Activated CD8-positive, alpha-beta memory T cell treated with anti-CD3 and anti-CD28 coated beads, Interleukin-2, amount 50 U/mL, for 4 hours (primary cell): Measurements from ENCODE around the gene WDR88.
"Not testable (repeated sequence)": the region's sequence is repeated elsewhere in the genome, so short reads cannot be mapped to it uniquely, and the experiment has no call there.

Experiments used
- DNase-seq: peaks from one replicate; pipeline ENCODE4 v3.0.0-alpha.2; 2020

The WDR88 gene

DNA sequence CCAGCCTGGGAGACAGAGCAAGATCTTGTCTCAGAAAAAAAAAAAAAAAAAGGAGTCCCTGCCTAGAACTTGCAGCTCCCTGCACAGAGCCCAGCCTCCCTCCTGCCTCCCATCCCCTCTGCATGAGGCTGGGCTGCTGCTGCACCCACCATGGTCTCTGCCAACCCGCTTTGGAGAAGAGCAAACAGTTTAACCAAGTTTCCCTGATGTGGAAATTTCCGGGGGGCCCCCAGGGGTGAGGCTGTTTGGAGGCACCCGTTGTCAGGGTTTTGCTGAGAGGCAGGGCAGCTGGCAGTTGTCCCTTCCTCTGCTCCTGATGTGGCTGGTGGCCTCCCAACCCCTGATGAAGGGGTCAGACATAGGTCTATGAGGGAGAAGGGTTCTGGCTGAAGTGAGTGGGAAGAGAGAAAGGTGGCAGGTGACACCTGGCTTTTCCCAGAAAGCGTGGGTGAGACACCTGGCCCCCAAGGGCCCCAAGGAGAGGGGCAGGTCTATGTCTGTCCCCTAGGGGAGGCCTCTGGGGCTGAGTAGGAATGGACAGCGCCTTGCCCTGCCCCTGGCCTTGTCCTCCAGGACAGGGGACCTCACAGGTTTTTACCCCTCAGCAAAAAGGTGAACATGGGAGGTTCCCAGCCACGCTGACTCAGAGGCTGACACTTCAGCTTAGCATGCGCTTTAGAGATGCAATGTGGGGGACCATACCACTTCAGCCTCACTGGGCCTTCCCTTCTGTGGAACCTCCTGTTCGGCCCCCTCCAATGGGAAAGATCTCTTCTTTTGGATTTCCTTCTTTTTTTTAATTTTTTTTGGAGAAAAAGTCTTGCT, 67.7 kb downstream of the WDR88 start:
- no peak for DNase-seq

DNA sequence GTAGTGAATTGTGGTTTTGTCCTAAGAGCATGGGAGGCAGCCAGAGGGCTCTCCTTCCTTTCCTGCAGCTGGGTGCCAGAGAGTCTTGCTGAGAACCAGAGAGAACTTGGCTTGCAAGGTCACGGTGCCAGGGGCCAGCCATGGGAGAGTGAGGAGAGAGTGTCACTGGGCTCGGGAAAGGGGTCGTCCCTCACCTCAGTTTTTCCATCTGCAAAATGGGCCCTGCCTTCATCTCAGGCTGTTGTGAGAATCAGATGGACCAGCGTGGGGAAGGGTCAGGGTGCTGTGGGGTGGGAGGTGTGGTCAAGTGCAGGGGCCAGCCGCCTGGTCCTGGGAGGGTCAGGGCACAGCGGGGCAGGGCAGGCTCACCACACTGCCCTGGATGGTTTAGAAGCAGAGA, 69.6 kb downstream of the WDR88 start:
- no peak for DNase-seq

DNA sequence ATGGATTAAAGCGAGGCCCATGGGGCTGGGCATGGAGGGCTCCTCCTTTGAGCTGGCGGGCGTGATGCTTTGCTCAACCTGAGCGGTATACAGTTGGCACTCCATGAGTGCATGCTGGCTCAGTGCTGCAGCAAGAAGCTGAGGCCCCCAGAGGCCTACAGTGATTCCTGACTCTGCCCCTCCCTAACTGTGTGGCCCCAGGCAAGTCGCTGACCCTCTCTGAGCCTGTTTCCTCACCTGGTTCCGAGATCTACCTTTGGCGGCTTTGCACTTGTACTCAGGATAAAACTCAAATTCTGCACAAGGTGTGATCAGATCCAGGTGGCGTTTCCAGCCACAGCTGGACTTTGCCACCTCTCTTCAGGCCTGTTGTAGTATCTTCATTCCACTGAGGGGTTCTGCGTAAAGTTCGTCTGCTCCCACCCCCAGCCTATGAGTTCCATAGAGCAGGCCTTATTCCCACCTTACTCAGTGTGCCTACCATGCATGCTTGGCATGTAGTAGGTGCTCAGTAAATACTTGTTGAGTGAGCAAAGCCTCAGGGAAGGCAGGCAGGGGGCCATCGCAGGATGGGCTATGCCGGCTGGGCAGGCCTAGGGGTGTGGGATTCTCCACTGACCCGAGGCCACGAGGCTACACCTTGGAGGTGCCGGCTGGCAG, 70.1 kb downstream of the WDR88 start:
- DNase-seq, result no peak

DNA sequence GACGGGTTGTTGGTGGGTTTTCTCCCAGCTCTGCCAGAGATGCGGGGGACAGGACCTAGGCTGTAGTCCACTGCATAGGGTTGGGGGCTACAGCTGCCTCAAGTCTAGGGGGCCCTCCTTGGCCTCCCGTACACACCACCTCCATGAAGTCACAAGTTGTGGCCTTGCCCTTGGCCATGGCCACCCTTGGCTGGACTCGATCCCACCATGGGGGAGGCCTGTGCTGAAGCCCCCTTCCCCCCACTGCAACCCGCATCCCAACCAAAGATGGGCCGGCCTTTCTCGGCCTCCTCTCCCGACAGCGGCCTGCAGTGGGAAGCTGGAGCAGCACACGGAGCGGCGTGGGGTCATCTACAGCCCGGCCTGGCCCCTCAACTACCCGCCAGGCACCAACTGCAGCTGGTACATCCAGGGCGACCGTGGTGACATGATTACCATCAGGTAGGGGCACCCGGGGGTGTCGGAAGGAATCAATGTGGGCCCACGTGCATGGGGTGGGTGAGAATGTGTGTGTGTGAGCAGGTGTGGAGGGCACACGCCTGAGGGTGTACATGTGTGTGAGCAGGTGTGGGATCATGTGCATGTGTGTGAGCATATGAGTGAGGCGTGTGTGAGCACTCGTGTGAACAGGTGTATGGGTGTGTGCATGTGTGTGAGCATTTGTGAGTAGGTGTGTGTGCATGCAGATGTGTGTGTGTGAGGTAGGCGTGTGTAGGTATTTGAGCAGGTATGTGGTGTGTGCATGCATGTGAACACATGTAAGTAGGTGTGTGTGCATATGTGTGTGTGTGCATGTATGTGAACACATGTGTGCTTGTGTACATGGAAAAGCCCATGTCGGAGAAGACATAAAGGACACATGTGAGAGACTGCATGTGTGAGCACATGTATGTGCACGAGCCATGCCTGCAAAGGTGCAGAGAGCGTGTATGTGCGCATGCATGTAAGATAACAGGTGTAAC, 70.9 kb downstream of the WDR88 start:
- no peak for DNase-seq

DNA sequence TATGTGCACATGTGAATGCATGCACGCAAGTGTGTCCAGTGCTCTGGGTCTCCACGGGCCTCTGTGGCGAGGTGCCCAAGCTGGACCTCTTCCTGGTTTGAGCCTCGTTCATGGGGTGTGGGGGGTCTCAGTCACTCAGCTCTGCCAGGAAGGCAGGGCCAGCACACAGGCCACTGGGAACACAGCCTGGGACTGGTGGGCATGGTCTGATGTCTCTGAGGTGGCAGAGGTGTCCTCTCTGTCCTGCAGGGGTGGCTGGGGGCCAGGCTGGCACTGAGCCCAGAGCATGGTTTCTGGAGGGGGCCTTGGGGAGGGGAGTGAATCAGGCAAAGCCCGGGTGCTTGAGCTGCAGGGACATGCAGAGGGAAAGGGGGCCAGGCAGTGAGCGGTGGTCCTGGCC, 71.6 kb downstream of the WDR88 start:
- DNase-seq, result no peak

DNA sequence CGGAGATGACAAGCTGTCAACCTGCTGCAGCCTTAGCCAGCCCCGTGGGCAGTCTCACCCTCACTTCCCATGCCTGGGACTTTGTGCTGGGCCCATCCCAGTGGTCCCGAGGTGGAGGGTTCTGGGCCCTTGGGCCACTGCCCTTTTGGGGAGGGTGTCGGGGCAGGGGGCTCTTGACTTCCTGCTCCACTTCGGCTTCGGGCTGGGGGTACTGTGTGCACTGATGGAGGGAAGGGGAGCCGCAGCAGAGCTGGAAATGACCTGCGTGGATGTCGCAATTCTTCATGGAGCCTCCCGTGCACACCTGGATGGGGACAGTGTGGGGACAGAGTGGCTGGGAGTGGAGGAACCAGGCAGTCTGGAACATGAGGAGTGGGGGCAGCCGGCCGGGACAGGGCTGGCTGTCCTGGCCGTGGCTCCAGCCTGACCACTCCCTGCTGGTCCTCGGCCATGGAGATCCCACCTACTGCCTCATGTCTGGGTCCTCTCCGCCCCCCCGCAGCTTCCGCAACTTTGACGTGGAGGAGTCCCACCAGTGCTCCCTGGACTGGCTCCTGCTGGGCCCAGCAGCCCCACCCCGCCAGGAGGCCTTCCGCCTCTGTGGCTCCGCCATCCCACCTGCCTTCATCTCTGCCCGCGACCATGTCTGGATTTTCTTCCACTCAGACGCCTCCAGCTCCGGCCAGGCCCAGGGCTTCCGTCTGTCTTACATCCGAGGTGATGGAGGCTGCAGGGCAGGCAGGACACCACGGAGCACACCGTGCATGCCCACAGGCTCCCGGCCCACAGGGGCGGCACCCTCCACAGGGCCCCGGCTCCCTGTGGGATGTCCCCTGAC, 72.4 kb downstream of the WDR88 start:
- DNase-seq, result no peak

DNA sequence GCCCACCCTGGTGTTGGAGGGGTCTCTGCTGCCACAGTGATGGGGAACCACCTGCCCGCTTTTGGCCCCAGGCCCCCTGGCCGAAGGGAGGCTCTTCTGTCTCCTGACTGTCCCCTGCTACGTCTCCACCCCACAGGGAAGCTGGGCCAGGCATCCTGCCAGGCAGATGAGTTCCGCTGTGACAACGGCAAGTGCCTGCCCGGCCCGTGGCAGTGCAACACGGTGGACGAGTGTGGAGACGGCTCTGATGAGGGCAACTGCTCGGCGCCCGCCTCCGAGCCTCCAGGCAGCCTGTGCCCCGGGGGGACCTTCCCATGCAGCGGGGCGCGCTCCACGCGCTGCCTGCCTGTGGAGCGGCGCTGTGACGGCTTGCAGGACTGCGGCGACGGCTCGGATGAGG, 73.2 kb downstream of the WDR88 start:
- DNase-seq, result no peak

DNA sequence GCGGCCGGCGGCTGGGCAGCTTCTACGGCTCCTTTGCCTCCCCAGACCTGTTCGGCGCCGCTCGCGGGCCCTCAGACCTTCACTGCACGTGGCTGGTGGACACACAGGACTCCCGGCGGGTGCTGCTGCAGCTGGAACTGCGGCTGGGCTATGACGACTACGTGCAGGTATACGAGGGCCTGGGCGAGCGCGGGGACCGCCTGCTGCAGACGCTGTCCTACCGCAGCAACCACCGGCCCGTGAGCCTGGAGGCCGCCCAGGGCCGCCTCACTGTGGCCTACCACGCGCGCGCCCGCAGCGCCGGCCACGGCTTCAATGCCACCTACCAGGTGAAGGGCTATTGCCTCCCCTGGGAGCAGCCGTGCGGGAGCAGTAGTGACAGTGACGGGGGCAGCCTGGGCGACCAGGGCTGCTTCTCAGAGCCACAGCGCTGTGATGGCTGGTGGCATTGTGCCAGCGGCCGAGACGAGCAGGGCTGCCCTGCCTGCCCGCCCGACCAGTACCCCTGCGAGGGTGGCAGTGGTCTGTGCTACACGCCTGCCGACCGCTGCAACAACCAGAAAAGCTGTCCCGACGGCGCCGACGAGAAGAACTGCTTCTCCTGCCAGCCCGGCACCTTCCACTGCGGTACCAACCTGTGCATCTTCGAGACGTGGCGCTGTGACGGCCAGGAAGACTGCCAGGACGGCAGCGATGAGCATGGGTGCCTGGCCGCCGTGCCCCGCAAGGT, 73.8 kb downstream of the WDR88 start:
- DNase-seq, result no peak

DNA sequence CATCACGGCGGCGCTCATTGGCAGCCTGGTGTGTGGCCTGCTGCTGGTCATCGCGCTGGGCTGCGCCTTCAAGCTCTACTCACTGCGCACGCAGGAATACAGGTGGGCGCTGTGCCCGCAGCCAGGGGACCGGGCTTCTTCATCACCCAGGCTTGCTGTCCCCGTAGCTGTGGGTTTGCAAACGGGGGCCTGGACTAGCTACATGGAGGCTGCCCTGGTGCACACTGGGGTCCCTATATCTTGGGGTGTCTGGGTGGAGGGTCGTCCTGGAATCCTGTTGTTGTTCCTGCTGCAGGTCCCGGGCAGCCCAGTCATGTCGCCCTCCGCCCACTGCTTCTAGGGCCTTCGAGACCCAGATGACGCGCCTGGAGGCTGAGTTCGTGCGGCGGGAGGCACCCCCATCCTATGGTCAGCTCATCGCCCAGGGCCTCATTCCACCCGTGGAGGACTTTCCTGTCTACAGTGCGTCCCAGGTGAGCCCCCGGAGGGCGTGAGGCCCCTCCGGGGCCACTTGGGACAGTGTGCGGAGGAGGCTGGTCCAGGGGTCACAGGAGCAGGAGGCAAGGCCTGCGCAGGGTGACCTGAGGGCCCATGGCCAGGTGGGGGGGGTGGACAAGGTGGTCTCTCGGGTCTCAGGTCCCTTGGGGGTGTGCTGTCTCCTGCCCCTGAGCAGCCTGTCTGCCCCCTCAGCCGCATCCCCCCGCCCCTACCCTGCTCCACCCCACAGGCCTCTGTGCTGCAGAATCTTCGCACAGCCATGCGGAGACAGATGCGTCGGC, 74.5 kb downstream of the WDR88 start:
- no peak for DNase-seq

DNA sequence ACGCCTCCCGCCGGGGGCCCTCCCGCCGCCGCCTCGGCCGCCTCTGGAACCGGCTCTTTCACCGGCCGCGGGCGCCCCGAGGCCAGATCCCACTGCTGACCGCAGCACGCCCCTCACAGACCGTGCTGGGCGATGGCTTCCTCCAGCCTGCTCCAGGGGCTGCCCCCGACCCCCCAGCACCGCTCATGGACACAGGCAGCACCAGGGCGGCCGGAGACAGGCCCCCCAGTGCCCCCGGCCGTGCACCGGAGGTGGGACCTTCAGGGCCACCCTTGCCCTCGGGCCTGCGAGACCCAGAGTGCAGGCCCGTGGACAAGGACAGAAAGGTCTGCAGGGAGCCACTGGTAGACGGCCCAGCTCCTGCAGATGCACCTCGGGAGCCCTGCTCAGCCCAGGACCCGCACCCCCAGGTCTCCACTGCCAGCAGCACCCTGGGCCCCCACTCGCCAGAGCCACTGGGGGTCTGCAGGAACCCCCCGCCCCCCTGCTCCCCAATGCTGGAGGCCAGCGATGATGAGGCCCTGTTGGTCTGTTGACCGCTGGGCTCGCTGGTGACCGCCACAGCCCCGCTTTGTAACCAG, 75.2 kb downstream of the WDR88 start:
- no peak for DNase-seq

DNA sequence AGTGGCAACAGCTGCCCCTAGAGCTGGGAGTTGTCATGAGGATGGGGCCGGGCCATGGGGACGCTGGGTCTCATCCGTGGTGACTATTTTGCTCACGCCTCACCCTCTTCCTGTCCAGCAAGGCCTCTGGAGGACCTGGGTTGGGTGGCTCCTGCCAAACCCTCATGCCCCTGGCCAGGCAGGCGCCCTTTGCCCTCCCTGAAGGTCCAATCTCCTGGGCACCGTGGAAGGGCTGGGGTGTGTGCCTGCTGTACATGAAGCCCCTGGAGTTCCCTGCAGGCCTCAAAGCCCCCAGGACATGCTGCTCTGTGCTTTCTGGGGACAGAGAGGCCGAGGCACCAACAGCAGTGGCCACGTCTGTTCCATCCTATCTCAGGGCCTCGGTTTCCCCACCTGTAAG, 76.0 kb downstream of the WDR88 start:
- DNase-seq, result no peak

DNA sequence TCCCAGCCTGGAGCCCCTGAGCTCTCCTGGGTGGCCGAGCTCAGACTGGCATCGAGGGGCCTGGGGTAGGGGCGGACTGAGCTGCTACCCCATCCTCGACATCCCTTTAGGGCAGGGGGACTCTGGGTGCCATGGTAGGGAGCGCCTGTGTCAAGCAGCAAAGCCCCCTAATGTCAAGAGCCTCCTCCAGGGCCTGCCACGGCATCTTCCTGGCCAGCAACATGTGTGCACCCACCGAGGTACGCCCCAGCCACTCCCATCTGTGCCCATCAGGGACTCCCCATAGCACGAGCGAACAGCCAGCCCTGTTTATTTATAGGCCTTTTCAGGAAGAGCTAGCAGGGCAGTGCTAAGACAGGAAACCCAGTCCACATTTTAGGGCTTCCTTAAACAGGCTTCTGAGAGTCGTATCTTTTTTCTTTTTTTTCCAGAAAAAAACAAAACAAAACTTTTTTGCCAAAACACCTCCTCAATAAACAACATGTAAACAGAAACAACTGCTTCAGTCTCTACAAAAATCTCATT, 76.5 kb downstream of the WDR88 start:
- no peak for DNase-seq

DNA sequence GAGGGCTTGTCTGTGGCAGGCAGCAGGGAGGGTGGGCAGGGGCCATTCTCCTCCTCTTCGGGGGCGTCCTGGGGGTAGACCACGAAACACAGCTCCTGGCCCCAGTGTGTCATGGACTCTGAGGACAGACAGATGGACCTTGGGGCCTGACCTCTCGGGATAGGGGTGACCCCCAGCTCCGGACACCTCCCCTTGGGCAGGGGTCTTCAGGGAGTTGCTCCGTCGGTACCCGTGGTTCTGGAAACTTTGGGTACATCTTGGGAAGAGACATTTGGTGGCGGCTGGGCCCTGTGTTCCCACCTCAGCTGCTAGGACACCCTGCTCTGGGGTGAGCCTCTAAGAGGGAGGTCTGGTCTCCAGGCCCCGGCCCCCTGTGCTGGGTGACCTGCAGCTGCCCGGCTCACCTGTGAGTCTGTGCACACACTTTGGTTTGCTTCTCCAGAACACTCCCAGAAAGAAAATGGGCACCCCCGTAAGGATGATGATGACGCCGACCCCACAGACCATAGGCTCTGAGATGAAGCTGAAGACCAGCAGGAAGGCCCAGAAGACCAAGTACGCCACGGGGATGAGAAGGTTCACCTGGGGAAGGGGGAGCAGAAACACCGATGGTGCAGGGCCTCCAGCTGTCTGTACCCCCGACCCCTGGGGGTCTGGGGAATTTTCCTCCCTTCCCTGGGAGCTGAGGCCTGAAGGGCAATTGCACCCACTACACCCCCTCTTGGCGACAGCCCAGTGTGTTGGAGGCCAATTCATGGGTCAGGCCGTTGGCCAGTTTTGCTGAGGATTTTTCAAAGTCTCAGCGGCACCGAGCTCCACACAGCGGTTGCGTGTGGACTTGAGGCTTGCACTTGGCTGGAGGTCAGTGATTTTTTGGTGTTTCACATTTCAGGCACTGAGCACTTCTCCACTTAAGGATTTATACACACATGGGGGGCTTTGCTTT, 77.3 kb downstream of the WDR88 start:
- DNase-seq, result no peak

DNA sequence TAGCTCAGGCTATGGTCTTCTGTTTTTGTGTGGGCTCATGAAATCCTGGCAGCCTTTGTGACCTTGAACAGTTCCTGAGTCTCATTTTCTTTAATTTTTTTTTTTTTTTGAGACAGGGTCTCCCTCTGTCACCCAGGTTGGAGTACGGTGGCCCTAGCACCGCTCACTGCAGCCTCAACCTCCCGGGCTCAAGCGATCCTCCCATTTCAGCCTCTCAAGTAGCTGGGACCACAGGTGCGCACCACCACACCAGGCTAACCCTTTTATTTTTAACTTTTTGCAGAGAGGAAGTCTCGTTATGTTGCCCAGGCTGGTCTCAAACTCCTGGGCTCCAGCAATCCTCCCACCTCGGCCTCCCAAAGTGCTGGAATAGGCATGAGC, 77.9 kb downstream of the WDR88 start:
- not testable (repeated sequence) for DNase-seq

DNA sequence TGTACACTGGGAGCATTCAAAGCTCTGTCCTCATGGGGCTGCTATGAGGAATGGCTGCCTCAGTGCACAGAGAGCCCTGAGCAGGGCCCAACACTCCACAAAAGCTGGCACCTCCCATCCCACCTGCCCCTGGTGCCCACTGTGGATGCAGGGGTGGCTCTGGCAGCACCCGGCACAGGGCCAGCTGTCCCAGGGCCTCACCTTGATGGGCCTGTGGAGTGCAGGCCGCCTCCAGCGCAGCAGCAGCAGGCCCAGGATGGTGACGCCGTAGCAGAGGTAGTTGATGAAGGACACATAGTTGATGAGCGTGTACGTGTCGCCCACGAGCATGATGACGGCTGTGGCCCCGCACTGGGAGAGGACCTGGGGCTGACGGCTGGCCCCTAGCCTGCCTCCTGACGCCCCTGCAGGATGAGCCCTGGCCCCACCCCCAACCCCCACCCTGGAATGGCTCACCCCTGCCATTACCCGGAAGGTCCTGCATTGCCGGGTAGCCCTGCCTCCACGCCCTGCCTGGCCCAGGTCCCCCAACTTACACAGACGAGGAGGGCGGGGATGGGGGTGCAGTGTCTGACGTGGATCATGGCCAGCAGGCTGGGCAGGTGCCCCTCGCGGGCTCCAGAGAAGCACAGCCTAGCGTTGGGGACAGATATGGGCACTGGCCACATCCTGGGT, 78.5 kb downstream of the WDR88 start:
- DNase-seq, result no peak

DNA sequence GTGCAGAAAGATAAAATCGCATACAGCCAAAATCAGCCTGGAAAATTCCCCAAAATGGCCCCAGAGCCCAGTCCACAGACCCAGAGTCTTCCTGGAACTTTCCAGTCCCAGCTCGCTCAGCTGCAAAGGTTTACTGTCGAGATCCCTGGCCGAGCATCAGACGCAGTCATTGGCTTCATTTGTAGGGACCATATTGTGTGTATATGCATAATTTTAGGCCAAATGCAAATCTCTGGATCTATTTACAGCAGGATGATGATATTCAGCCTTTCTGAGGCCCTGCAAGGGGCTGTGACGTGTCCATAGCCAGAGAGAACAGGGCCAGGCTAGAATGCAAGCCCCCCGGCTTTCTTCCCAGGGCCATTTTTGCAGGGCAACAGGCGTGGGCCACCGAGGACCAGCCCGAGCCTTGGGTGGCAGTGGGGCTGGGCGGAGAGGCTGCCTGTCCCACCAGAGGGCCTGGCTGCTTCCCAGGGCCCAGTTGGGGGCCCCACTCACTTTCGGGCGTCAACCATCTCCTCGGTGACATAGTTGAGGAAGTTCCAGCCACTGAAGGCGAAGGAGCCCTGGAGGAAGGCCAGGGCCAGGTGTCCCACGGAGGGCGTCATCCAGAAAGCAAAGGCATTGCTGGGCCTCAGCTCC, 80.0 kb downstream of the WDR88 start:
- DNase-seq, result no peak

DNA sequence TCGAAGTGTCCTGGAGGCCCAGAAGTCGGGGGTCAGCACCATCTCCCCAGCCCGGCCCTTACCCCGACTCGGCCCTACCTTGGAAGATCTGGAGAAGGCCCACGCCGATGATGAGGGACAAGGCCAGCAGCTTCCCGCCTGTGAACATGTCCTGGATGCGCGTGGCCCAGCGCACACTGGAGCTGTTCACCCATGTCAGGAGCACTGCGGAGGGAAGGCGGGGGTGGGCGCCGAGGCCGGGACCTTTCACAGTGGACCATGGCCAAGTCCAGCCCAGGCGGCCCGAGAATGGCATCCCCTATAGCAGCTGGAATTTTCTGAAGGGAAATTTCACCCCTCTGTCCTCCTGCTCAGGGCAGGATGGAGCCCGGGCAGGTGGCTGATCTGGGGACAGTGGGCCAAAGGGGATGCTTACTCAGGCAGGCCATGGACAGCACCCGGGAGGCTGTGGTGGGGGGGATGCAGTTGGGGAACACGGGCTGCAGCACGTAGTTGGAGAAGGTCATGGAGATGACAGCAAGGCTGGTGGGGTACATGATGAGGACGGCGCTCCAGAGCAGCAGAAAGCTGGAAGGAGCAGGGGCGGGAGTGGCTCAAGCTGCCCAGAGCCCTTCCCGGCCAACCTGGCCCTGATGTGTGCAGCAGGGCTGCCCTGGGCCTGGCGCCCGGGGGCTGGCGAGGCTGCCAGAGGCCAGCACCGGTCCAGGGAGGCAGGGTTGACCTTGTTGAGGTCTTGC, 80.7 kb downstream of the WDR88 start:
- no peak for DNase-seq
